C4-2B (cell line): Measurements from ENCODE around the gene NCK2.
"Not testable (repeated sequence)": the region's sequence is repeated elsewhere in the genome, so short reads cannot be mapped to it uniquely, and the experiment has no call there.

Experiments used
- H3K27ac ChIP-seq: fragments of 450-650 bp; 2 replicates; pipeline ENCODE4 v1.5.1; 2017
- ZFX ChIP-seq: fragments of 450-650 bp; IDR thresholded peaks from 2 replicates; pipeline ENCODE4 v1.6.1; 2017
- TF ChIP-seq, protein P1 (sequence below): fragments of 450-650 bp; conservative IDR thresholded peaks from 2 replicates; pipeline ENCODE4 v1.5.1; 2017; ENCODE audit warnings: mild to moderate bottlenecking

NCK2 gene

DNA sequence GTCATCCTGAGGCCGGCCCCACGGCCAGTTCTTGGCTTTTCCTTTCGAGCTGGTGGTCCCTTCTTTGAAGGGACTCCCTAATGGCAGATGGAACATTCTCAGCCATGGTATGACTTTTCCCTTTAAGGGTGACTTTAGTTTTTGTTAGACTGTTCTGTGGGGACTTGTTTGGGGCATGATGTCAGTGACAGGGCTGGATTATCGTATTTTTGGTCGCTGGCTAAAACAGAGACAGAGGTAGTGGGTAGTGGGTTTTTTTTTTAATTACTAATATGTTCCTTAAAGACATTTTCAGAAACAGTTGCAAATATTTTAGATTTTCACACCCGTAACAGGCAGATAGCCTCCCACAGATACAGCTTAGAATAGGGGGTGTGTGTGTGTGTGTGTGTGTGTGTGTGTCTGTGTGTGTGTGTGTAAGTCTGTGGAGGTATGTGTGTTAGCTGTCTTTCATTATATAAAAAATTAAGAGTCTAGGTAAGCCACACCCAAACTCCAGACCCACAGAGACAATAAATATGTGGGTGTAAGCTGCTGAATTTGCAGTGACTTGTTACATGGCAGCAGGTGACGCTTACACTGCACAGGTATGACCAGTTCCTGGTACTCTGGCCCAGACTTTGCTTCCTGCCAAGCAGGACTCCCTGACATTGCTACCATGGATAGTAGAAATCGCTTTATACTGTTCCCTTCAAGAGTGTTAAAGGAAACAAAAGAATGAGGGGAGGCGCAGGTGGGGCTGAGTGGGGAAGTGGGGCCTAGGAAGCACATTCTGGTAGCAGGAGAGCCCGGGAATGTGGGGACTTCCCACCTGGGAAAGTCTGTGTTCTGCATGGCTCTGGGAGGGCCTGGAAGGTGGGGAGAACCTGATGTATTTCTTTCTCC, 20.9 kb downstream of the NCK2 start:
- no peak overlapping the region for H3K27ac ChIP-seq
- TF ChIP-seq ZFX: no peak
- TF ChIP-seq, protein P1, sequence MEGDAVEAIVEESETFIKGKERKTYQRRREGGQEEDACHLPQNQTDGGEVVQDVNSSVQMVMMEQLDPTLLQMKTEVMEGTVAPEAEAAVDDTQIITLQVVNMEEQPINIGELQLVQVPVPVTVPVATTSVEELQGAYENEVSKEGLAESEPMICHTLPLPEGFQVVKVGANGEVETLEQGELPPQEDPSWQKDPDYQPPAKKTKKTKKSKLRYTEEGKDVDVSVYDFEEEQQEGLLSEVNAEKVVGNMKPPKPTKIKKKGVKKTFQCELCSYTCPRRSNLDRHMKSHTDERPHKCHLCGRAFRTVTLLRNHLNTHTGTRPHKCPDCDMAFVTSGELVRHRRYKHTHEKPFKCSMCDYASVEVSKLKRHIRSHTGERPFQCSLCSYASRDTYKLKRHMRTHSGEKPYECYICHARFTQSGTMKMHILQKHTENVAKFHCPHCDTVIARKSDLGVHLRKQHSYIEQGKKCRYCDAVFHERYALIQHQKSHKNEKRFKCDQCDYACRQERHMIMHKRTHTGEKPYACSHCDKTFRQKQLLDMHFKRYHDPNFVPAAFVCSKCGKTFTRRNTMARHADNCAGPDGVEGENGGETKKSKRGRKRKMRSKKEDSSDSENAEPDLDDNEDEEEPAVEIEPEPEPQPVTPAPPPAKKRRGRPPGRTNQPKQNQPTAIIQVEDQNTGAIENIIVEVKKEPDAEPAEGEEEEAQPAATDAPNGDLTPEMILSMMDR: no peak

DNA sequence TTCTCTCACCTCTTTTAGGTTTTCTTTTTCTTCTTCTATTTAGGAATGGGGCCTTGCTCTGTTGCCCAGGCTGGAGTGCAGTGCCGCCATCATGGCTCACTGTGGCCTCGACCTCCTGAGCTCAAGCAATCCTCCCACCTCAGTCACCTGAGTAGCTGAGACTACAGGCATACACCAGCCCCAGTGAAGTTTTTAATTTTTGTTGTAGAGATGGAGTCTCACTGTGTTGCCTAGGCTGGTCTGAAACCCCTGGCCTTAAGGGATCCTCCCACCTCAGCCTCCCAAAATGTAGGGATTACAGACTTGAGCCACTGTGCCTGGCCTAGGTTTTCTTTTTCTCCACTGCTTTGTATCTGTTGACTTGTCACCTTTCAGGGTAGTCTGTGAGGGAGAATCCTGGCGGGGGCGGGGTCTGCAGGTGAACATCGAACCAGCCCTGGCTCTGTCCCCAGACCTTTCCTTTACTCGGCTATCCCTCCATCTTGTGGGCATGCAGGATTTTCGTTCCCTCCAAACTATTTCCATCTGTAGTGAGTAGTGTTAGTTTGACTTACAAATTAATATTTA, 21.7 kb downstream of the NCK2 start:
- TF ChIP-seq ZFX: no peak
- no peak overlapping the region for H3K27ac ChIP-seq

DNA sequence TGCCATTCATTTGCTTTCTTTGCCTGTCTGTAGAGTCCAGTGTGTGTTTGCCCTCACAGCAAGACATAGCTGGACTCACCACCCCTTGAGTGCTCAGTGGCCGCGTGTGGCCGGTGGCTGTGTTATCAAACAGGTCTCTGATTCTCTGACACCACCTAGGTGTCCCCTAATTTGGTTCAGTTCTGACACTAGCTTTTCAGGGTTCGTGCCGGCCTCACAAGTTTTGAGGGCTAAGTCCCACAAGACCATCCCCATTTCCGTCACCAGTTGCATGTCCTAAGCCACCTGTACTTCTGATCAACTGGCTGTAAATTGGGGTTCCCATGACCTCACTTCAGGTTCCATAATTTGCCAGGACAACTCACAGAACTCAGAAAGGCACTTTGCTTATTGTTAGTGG, 23.5 kb downstream of the NCK2 start:
- H3K27ac ChIP-seq: no peak overlapping the region
- TF ChIP-seq, protein P1: no peak

DNA sequence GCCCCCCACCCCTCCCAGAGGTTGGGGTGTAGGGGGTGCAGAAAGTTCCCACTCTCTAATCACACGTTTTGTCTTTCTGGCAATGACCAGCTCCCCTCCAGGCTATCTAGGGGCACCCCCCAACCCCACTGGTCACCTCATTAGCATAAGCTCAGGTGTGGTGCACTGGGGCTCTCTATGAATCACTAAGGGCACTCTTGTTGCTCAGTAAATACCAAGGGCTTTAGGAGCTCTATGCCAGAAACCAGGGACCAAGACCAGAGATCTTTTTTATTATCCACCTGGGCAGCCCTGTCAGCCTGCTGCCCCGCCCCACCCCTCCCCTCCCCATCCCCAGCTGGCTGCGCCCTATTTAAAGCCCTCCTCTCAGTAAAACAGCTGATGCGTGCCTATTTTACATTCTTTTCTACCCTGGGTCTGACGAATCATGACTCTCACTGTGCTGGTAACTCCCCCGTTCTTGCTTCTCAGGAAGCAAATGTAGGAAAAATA, 24.3 kb downstream of the NCK2 start:
- no peak overlapping the region for H3K27ac ChIP-seq
- TF ChIP-seq, protein P1: no peak

DNA sequence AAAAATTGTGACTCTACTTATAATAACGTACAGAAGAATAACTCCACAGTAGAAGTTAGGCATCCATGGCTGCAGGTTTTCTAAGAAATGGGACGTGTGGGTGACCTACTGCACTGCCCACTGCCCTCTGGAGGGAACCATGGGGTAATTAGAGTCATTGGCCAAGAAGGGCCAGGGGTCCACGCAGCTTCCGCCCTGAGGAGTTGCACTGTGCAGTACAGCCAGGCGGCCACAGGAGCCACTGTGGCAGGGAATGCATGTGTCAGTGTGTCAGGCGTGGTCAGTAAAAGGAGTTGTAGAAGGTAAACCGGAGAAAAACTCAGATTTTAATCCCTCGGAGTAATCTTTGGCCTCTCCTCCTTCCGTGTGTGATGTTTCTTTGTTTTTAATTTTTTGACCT, 24.8 kb downstream of the NCK2 start:
- TF ChIP-seq, protein P1: no peak
- TF ChIP-seq ZFX: no peak
- no peak overlapping the region for H3K27ac ChIP-seq

DNA sequence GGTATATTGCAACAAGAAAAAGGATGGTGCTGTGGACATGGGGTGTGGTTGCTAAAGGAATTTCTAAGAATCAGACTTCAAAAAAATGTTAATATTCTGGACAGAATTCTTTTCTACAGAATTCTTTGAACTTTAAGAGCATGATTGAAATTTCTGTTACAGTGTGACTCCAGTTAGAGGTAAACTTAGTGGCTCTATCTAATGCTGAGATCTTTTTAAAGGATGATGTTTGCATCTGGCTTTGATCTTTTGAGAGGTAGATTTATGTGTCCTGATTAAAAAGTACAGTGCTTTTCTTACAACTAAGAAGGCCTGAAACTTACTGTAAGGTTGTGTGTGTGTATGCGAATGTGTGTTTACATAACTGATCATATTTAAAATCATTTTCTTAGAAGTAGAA, 25.4 kb downstream of the NCK2 start:
- TF ChIP-seq, protein P1: no peak
- no peak for TF ChIP-seq ZFX
- H3K27ac ChIP-seq: no peak overlapping the region

DNA sequence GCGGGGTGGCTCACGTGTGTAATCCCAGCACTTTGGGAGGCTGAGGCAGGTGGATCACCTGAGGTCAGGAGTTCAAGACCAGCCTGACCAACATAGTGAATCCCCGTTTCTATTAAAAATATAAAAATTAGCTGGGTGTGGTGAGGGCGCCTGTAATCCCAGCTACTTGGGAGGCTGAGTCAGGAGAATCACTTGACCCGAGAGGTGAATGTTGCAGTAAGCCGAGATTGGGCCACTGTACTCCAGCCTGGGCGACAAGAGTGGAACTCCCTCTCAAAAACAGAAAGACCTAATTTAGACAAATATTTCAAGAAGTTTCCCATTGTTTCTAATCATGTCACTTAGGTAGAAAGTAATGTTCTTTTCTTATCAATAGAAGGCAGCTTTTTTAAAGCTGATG, 26.6 kb downstream of the NCK2 start:
- H3K27ac ChIP-seq: not testable (repeated sequence)

DNA sequence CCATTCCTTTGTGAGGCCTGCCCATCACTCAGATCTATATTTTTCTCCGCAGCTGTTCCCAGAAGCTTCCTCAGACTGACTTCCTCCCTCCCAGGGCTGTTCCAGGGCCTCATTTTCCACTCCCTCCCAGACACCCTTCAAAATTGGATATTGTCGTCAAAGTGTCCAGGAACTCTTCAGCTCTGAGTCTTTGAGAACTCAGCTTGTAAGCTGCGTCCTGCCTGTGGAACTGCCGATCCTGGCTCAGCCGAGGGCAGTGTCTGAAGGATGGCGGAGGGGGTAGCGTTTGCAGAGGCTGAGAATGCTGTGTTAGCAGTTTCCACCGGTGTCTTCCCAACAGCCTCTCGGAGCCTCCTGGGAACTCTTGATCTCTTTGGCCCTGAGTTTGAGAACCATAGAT, 27.1 kb downstream of the NCK2 start:
- H3K27ac ChIP-seq: no peak overlapping the region
- TF ChIP-seq, protein P1: no peak
- TF ChIP-seq ZFX: no peak
